ENCODE results near the gene ESPN.

ESPN gene

DNA sequence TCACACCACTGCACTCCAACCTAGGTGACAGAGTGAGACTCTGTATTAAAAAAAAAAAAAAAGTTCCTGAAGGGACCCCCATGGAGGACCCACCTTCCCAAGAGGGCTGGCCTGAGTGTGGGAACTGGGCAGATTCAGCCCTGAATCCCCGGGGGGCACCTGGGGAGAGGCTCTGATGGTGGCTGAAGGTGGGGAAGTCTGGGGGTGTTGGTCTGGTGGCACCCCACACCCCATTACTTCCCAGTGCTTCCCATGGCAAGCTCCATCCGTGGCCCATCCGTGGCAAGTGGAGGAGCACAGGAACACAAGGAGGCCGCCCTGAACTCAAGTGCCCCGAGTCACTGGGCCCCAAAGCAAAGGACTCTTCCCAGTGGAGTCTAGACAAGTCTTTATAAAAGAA, 42.2 kb downstream of the ESPN start:
- DNase-seq, result no peak

DNA sequence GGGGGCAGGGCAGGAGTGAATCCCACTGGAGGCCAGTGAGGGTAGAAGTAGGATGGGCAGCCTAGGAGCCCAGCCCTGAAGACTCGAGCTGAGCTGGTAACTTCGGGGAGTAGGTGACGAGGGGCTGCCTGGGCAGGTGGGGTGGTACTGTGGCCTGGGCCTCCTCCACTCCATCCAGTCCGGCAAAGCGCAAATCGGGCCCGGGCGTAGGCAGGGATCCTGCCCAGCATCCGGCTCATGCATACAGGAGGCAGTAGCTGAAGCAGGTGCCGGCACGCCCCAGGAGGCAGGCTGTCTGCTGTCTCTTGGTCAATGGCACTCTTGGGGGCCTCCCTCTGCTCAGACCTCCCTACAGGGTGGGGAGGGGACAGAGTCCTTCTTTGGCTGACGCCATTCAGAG, 42.6 kb downstream of the ESPN start:
- no peak for DNase-seq

DNA sequence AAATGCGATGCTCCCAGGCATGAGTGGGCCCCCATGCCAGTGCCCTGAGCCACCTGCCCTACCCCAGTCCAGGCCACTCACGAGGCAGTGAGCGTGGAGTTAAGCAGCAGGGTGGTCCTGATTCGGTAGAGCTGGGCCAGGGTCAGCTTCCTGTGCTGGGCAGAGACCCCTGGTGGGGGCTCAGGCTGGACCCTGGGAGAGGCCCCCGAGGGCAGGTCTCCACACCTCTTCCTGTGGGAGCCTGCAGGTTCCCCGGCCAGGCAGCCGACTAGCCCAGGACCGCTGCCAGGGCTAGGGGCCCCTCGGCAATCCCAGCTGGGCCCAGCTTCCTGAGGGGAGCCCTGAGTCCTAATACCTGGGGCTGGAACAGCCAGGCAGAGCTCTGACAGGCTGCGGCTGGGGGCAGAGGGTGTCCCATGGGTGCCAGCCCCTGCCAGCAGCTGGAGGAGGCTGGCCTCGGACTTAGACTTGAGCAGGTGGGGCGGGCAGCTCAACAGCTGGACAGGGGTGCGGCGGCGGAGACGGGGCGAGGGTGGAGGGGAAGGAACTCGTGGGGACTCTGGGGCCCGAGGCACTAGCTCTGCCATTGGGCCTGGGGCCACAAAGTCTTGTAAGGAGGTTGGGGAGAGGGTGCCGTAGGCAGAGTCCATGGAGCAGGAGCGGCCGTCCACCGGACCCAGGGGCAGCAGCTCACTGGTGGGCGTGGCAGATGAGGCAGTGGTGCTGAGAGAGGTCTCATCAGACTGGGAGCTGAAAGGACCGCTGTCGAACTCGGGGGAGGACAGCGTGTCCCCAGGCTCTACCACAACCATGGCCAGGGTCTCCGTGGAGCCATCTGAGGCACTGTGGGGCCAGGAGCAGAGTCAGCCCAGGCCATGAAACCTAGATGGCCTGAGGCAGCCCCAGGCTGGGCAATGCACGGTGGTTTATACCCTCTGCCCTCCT, 43.4 kb downstream of the ESPN start:
- no peak for DNase-seq

DNA sequence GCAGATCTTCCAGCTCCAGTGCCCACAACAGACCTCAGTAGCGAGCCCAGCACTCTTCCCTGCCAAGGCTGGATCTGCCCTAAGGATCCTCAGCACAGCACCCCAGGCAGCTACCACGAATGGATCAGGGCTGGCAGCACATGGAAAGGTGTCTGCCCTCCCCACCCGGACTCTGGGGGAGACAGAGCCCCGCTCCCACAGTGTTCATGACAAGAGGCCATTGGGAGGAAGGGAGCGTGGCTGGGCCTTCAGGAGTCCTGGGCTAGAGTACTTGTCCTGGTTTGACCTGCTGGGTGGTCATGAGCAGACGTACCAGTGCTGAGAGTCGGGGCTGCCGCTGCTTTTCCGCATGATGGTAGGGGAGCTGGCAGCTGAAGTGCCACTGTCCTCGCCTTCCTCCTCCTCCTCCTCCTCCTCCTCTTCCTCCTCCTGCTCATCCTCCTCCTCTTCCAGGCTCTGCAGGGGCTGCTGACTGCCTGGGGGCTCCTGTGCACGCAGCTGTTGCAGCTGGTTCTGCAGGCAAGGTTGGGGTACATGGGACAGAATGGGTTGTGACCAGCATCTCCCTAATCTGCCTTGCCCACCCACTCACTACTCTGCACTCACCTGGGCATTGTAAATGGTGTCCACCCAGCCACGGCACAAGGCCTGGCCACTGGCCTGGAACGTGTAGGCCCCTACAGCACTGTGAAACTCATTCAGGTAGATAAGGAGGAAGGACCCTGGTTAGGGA, 44.3 kb downstream of the ESPN start:
- no peak for DNase-seq

DNA sequence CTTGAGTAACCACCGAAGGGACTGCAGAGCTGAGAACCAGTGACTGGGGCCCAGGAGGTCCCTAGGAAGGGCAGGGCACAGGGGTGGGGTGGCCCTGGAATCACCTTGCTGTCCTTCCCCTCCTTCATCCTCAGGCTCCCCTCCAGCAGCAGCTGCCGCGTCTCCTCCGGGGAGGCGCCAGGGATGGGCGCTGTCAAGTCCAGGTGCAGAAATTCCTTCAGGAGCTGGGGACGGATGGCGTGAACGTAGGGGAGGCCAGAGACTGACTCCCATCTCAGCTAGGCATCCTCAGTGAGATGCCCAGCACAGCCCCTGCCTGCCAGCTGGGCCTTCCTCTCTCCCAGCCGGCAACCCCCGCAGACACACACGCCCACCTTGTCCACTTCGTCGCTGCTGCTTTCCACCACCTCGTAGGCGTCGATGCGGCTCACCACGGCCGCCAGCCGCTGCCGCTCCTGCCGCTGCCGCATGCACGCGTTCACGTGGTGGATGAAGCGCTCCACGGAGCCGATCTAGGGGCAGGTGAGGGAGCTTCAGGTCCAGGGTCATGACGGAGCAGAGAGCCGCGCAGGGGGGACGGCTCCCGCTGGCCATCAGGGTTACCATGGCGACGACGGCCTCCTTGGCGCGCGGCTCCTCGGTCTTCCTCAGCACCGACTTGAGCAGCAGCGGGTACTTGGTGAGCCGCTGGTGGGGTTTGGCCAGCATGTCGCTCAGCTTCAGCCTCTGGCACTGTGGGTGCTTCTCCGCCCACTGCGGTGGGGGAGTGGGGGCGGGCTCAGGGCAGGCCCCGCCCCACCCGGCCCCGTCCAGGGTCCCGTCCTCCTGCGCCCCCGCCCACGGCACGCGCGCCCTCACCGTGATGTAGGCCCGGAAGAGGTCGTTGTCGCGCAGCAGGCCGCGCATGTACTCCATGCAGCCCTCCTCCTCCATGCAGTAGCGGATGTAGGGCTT, 45.8 kb downstream of the ESPN start:
- no peak for DNase-seq

DNA sequence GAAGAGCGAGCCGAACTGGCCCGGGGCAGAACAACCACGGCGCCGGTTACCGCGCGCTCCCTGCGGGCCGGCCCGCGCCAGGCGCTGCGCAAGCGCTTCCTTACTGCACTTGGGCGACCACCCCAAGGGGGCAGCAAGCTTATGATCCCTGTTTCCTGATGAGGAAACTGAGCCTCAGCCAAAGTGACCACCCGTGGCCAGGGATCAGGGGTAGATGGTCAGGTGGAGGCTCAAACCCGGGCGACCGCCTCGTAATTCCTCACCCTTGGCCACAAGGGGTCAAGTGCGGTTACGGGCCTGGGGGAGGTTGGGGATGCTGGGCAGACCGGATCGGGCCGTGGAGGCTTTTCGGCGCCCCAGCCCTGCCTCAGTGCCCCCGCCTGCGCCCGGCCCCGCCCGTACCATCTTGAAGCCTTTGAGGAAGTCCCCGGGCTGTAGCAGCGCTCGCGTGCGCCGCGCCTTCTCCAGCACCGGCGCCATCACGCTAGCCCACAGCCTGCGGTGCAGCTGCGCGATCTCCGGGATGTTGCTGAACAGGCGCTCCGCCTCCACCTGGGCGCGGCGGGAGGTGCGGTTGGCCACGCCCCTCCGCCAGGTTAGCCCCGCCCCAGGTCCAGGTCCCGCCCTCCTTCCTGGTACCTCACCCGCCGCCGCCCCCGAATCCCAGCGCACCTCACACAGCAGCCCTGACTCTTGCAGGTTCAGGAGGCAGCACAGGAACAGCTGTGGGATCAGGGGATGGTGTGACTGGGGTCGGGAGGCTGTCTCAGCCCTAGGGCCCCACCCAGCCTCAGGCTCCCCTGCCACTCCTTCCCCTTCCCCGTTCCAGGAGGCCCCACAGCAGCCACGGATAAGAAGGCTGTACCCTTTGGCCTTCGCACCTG, 46.8 kb downstream of the ESPN start:
- DNase-seq, result no peak

DNA sequence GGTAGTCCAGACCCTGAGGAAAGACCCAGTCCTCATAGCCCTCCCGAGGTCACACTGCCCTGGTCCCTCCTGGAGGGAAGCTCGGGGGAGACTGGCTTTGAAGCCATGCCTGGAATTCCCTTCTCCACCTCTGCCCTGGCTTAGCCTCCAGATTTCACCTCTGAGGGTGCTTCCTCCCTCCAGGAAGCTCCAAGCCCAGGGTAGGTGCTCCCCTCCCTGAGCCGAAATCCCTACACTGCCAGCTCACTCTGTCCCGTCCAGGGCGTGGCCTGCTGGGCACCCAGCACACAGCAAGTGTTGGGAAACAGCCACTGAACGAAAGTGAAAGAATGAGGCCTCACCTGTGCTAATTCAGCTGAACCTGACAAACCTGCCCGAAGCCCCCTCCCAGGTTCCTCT, 47.4 kb downstream of the ESPN start:
- DNase-seq, result no peak

DNA sequence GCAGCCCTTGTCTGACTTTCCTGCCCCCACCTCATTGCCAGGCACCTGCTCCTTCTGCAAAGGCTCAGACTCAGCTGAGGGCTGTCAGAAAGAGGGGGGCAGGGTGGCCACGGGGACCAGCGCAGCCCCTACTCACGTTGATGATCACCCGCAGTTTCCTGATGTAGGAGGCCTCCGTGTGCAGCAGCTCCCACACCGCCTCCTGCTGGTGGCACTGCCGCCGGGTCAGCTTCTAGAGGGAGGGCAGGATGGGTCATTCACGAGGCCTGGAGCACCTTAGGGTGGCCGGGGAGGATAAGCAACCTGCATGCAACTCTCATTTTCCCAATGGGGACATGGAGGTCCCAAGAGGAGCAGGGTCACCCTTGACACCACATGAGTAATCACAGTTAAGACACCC, 47.8 kb downstream of the ESPN start:
- no peak for DNase-seq

DNA sequence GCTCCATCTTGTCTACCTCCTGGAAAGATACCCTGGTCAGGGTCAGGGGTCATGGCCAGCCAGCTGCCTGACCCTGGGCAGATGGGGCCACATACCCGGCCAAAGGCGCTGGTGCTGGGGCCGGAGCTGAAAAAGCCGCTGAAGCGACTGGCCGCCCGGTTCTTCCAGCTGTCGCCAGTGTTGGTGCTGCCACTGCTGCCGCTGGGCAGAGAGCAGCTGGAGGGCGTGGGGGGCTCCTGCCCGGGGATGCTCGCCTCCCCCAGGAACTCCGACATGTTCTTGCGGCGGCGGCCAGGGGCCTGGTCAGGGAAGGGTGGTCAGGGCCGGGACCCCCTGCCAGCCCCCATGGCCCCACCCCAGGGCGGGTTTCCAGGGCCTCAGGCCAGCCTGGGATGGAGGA, 48.6 kb downstream of the ESPN start:
- DNase-seq, result no peak

DNA sequence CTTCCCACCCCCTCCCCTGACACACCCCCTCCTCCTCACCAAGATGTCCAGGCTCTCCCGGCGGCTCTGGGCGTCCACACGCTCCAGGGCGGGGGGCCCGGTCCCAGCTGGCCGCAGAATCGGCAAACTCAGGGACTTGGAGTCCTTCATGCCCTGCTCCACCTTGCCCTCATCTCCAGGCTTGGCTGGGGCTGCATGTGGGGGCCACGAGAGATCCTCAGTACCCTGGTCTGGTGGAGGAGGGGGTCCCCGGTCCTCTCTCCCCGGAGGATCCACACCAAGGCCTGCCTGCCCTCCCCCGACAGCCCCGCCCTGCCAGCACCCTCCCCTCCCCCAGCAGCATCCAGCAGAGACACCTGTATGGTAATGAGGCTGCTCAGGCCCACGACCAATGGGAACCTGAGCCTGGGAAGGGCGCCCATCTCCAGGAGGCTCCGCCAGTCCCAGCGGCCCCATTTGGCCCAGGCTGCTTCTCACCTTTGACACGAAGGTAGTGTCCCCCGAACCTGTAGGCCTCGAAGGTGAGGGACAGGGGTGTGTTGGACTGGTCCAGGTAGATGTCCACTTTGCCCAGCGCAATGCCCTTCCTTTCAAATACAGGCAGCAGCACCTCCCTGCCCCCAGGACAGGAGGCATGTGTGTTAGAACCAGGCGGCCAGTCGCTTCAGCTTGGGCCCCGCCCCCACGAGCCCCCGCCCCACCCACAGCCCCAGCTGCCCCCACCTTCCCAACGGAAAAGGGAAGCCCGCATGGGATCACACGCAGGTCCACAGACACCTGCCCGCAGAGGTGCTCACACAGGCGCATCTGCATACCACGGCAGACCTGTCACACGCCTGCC, 49.6 kb downstream of the ESPN start:
- DNase-seq, result peak; percentile 97

DNA sequence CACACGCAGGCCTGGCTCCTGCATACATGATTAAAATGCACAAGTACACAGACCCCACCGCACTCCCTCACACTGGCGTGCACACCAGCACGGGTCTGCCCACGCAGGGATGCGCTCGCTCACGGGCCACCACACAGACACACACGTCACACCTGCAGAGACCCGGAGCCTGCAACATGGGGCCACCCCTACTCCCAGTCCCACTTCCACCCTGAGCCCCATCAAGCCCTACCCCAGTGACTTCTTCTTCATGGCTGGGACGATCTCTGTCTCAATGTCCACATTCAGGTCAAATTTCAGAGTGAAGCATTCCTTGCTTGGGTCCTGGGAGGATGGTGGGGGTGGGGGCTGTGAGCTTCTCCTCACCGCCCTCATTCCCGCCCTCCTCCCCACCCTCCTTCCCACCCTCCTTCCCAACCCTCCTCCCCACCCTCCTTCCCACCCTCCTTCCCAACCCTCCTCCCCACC, 50.3 kb downstream of the ESPN start:
- DNase-seq, result no peak

DNA sequence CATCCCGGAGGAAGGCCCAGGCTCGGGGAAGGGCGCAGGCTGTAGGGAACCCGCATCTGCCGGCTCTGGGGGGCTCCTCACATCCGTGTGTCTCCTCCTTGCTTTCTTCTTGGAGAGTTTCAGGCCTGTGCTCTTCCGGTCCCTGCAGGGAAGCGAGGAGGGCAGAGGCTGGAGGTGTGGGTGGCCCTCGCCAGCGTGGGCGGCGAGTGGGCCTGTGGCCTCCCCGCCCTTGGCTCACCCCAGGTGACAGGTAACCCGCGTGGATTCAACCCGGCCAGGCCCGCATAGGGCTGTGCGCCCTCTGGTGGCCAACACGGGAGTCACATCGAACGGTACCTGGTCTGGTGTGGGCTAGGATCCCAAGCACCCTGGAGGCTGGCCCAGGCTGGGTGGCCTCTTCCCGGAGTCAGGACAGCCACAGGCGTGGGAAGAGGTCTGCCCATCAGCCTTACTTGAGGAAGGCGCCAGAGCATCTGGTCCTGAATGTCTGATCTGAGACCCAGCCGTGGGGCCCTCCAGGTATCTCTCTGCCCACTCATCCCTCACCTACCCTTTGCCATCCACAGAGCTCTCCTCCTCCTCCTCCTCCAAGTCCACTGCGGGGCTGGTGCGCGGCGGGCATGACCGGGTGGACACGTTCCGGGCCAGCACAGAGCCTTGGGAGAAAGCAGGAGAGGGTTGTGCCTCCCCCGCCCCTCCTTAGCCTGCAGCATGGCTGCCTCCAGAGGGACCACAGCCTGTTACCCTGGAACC, 51.0 kb downstream of the ESPN start:
- DNase-seq, result peak; percentile 82

DNA sequence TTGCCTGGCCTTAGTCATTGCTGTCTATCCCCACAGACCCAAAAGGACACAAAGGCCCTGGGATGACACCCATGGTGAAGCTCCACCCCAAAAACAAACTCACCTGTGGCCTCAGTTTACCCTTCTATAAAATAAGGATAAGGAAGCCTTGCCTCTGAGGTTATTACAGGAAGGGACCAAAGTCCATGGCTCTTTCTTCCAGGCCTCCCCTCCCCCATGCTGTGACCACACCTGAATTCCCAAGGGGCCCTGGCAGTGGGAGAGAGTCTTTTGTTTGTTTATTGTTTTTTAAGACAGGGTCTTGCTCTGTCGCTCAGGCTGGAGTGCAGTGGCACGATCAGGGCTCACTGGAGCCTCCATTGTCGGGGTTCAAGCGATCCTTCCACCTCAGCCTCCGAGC, 51.9 kb downstream of the ESPN start:
- DNase-seq, result no peak

DNA sequence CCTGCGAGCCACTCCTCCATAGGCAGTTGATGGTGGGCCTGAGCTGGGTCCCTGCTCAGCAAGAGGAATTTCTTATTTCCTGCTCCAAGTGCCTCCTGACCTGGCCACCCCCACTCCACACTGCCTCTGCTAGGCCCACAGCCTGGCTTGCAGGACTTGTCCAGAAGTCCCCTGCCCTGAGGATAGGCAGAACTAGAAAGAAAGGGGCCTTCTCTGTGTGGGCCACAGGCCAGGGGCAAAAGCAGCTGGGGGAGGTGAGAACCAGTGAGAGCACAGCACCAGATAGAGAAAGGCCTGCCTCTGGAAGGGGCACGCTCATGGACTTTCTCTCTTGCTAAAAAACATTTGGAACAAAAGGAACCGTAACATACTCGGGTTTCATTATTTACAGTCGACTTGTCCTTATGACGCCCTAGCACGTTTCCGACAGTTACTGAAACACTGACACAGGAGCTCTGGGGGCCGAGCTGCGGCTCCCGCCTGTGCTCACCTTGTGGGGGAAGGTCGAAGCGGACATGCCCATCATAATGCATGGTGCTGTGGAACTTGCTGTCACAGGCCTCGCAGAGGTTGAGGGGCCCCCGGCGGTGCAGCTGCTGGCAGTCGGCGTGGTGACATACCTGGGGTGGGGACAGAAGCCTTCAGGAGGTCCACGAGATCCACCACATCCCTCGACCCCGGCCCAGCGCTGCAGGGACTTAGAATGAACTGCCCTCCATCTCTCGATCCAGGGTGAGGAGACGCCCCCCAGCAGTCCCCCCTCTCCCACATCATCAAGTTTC, 52.7 kb downstream of the ESPN start:
- DNase-seq, result no peak

DNA sequence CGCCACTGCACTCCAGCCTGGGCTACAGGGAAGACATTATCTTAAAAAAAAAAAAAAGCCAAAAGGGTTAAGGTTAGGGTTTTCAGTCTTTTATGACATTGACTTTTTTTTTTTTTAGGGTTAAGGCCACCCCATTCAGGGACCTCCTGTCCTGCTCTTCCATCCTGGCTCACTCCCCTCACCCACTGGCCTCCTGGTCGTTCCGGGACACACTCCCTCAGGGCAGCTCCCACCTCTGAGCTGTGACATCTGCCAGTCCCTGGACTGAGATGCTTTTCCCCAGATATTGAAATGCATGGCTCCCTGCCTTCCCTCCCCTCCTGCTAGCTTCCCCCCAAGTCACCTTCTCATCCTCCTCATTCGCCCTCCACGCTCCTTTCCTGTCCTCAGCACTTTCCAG, 57.2 kb downstream of the ESPN start:
- no peak for DNase-seq

DNA sequence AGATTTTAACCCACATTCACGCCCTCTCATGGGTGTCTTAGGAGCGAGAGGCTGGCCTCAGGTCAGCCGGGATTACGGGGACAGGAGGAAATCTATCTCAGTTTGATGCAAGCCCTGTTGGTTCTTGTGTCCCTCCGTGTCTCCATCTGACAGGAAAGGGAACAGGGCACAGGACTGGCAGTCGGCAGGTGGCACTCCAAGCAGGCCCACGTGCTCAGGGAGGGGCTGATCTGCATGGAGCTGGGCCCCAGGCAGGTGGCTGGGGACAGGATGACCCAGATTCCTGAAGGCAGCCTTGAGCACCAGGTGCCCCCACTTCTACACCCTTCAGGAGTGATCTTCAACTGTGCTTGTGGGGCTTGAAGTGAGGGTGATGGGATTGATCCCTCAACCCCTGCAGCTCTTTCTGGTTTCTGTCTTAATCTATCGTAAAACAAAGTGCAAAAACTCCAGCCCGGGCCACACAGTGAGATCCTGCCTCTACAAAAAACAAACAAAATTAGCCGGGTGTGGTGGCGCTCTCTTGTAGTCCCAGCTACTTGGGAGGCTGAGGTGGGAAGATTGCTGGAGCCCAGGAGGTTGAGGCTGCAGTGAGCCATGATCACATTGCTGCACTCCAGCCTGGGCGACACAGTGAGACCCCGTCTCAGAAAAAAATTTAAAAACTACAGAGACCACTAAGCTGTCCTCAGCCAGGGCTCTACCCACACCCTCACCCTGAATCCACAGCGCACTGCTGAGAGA, 58.6 kb downstream of the ESPN start:
- DNase-seq, result no peak

DNA sequence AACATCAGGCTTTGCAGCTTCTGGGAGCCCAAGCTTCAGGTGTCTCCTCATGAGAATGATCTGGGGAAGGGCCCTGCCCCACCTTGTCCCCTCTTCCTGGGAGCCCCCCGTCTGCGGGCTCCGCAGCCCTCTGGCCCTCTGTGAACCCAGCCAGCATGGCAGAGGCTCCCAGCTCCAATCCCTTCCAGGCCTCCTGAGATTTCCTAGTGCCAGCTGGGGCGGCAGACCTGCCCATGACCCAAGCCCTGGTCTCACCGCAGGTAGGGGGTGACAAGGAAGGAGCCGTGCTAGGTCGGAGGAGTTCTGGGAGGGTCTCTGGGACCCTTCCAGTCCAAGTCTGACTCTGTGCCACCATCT, 59.2 kb downstream of the ESPN start:
- no peak for DNase-seq

DNA sequence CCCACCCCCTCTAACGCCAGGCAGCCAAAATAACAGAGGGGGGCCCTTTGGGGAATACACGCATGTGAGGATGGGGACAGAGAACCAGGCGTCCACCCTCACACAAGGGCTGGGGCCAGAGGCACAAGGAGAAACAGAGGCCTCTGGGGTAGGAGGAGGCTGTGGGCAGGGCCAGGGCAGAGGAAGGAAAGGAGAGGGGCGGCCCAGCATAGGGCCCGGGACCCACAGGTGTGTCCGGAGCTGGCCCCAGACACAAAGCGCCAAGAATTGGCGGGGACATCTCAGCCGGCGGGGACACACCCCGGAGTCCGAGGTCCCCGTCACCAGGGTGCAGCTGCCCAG, 60.2 kb downstream of the ESPN start:
- no peak for DNase-seq
